ENCODE measurements around the gene KRTAP5-5. TPM values are rescaled to one million over a fixed set of nuclear protein-coding genes. Genes with fewer than 3 reads are reported as not detected.

The KRTAP5-5 gene
- total and polyA plus RNA-seq, 2 of the 13 experiments (the other 11 are each of a cell fraction or from before 2014, with no cell fraction given): not detected

GRCh38 chr11:1675536-1676228, 46.1 kb downstream of the KRTAP5-5 start (continued):
- TF ChIP-seq, protein P1, sequence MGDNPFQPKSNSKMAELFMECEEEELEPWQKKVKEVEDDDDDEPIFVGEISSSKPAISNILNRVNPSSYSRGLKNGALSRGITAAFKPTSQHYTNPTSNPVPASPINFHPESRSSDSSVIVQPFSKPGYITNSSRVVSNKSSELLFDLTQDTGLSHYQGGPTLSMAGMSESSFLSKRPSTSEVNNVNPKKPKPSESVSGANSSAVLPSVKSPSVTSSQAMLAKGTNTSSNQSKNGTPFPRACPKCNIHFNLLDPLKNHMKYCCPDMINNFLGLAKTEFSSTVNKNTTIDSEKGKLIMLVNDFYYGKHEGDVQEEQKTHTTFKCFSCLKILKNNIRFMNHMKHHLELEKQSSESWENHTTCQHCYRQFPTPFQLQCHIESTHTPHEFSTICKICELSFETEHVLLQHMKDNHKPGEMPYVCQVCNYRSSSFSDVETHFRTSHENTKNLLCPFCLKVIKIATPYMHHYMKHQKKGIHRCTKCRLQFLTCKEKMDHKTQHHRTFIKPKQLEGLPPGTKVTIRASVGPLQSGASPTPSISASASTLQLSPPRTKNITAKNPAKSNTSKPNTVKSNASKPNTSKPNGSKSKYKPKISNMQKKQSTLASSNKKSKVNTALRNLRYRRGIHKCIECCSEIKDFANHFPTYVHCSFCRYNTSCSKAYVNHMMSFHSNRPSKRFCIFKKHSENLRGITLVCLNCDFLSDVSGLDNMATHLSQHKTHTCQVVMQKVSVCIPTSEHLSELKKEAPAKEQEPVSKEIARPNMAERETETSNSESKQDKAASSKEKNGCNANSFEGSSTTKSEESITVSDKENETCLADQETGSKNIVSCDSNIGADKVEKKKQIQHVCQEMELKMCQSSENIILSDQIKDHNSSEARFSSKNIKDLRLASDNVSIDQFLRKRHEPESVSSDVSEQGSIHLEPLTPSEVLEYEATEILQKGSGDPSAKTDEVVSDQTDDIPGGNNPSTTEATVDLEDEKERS (CRISPR knock-in tag; IDR thresholded peaks at IDR 0.05): 0 out of 2 replicates have a peak, but pooled peaks have one; percentile 28
- TF ChIP-seq FOXO1 (CRISPR knock-in tag; IDR thresholded peaks at IDR 0.05) (peak; percentile 70; the same call in 1 of the 2 replicates), SKI (IDR thresholded peaks at IDR 0.05; ENCODE audit: partially characterized antibody) (peak; percentile 75), TEAD3 (CRISPR knock-in tag; optimal IDR thresholded peaks at IDR 0.05; ENCODE audit: borderline replicate concordance) (peak; percentile 25), ATF7 (IDR thresholded peaks at IDR 0.05) (no peak), ATF7 (CRISPR knock-in tag; IDR thresholded peaks at IDR 0.05) (no peak), TCF7 (IDR thresholded peaks at IDR 0.05; ENCODE audit: low read depth) (peak; percentile 79), HOXA3 (CRISPR knock-in tag; IDR thresholded peaks at IDR 0.05) (peak; percentile 38; the same call in 1 of the 2 replicates), DMTF1 (CRISPR knock-in tag; IDR thresholded peaks at IDR 0.05) (no peak), BHLHE40 (IDR thresholded peaks at IDR 0.05; ENCODE audit: low read length) (no peak), CREM (IDR thresholded peaks at IDR 0.05) (peak; percentile 87; the same call in 1 of the 2 replicates), CREM (CRISPR knock-in tag; IDR thresholded peaks at IDR 0.05) (no peak), ZSCAN9 (CRISPR knock-in tag; IDR thresholded peaks at IDR 0.05; ENCODE audit: borderline replicate concordance) (no peak)
